Activated CD8-positive, alpha-beta T cell treated with anti-CD3 and anti-CD28 coated beads for 36 hours (primary cell): Measurements from ENCODE around the gene HMGCS1. TPM values are rescaled to one million over a fixed set of nuclear protein-coding genes. Genes with fewer than 3 reads are reported as not detected.
A peak's percentile ranks its signal among the peaks of the same experiment; 100 is the strongest.

Experiments
- ATAC-seq: fragments of 200-7000 bp; cut with Tn5 transposase; one replicate; pipeline ENCODE4 v1.10.0; 2021; ENCODE audit warnings: mild to moderate bottlenecking, moderate library complexity
- CTCF ChIA-PET: fragments of 350-600 bp; sonication (Branson Sonifier 250); formaldehyde crosslinking; loops from one replicate; lab custom pipeline; 2021; ENCODE audit warnings: antibody characterized with exemption; lab: Charles Lee
- POLR2A ChIA-PET: fragments of 350-600 bp; sonication (Branson Sonifier 250); formaldehyde crosslinking; loops from one replicate; lab custom pipeline; 2021; ENCODE audit warnings: antibody characterized with exemption; lab: Charles Lee
- DNase-seq: peaks from one replicate; pipeline ENCODE4 v3.0.0-alpha.2; 2020
- H3K27ac Mint-ChIP-seq: one replicate; pipeline ENCODE4 v1.8.0; 2021; ENCODE audit warnings: mild to moderate bottlenecking, mixed read lengths
- H3K27me3 Mint-ChIP-seq: one replicate; pipeline ENCODE4 v1.8.0; 2021; ENCODE audit warnings: mixed read lengths
- H3K36me3 Mint-ChIP-seq: one replicate; pipeline ENCODE4 v1.8.0; 2021; ENCODE audit warnings: low read depth, mixed read lengths
- H3K4me1 Mint-ChIP-seq: one replicate; pipeline ENCODE4 v1.8.0; 2021; ENCODE audit warnings: low read depth, mixed read lengths
- H3K4me3 Mint-ChIP-seq: one replicate; pipeline ENCODE4 v1.8.0; 2021; ENCODE audit warnings: mild to moderate bottlenecking, moderate library complexity, mixed read lengths
- H3K9me3 Mint-ChIP-seq: one replicate; pipeline ENCODE4 v1.8.0; 2021; ENCODE audit warnings: mixed read lengths
- intact Hi-C: fragments of 100-400 bp; cut with micrococcal nuclease; formaldehyde crosslinking; loops from one replicate; pipeline ENCODE4 v1.10.0; 2022
- total RNA-seq, 2 experiments: library from RNA; stranded (reverse); gene quantifications; one replicate each; pipeline ENCODE4 v1.2.3, GENCODE V29; 2021
- TF ChIP-seq, protein P1 (sequence below): fragments of 200-600 bp; IDR thresholded peaks from one replicate; pipeline ENCODE4 v1.8.0; 2022; ENCODE audit warnings: antibody characterized with exemption, mild to moderate bottlenecking

The HMGCS1 gene
- total RNA-seq, 2 experiments from 2014 or later = 63.6 to 65.7 TPM

DNA sequence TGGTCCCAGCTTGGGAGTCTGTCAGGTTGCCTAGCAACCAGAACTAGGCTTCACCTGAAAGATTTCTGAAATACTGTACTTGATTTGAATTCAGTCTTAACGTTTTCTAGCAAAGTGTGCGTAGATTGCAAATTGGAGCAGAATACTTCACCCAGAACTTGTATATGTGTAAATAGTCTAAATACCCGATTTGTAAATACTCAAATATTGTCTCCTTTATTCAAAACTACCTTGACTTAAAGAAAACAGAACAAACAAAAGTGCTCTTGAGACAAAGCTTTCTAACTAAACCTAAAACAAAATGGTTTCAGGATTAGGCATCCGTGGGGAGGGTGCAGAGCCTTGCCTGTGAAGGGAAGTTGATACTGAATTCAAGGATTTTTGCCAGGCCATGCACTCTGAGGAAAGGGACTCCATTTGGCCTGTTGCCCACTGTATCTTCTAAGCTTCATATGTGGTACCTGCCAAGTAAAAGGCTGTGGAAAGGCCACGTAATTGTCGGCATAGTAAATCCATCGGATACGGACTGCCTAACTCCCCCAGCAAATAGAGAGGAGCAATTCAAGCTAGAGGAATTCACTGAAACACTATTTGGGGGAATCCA is 744 bp upstream of the HMGCS1 start:
- Mint-ChIP-seq H3K27ac (peak overlapping the region; percentile 98), H3K27me3 (no peaks in the 10 kb centered on the region), H3K4me3 (peak overlapping the region; percentile 98), H3K36me3 (peaks cover 40% of the 10 kb centered on the region), H3K4me1 (peaks cover 57% of the 10 kb centered on the region), H3K9me3 (peaks cover 6% of the 10 kb centered on the region)
- TF ChIP-seq, protein P1, sequence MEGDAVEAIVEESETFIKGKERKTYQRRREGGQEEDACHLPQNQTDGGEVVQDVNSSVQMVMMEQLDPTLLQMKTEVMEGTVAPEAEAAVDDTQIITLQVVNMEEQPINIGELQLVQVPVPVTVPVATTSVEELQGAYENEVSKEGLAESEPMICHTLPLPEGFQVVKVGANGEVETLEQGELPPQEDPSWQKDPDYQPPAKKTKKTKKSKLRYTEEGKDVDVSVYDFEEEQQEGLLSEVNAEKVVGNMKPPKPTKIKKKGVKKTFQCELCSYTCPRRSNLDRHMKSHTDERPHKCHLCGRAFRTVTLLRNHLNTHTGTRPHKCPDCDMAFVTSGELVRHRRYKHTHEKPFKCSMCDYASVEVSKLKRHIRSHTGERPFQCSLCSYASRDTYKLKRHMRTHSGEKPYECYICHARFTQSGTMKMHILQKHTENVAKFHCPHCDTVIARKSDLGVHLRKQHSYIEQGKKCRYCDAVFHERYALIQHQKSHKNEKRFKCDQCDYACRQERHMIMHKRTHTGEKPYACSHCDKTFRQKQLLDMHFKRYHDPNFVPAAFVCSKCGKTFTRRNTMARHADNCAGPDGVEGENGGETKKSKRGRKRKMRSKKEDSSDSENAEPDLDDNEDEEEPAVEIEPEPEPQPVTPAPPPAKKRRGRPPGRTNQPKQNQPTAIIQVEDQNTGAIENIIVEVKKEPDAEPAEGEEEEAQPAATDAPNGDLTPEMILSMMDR = no peak
- ChIA-PET CTCF (interaction anchor here (0.7 to 3.7 kb wide), 8 partner anchors 9 to 207 kb away, joined by 3 to 36 read pairs (median 3); partner anchors contain the start of genes TMEM267 and ZNF131), POLR2A (interaction anchor here (0.7 to 3.5 kb wide), 18 partner anchors 9 to 405 kb away, joined by 3 to 23 read pairs (median 4); partner anchors contain the start of genes TMEM267 and ZNF131)
- intact Hi-C loops = loop anchor here (5.0 to 10.0 kb wide), 4 partner anchors 73 to 247 kb away; partner anchors contain the start of genes TMEM267 and ZNF131
- DNase-seq = peak; percentile 14
- ATAC-seq = no peak

DNA sequence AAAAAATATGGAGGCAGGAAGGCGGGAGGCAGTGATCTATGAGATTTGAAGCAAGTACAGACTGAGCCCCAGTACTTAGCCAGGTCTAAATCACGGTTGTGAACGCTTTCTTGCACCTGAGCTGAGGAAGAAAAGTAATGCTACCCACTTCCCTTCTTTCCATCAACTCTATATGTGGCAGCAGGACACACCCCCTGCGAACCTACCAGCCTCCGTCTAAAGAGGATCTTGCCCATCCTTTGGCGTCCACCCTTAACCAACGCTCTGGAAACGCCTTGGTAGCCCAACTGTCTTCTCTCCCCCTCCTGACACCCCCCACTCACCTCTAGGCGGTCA is 545 bp downstream of the HMGCS1 start:
- no peaks in the 10 kb centered on the region for H3K27me3 Mint-ChIP-seq
- peaks cover 43% of the 10 kb centered on the region for H3K36me3 Mint-ChIP-seq

DNA sequence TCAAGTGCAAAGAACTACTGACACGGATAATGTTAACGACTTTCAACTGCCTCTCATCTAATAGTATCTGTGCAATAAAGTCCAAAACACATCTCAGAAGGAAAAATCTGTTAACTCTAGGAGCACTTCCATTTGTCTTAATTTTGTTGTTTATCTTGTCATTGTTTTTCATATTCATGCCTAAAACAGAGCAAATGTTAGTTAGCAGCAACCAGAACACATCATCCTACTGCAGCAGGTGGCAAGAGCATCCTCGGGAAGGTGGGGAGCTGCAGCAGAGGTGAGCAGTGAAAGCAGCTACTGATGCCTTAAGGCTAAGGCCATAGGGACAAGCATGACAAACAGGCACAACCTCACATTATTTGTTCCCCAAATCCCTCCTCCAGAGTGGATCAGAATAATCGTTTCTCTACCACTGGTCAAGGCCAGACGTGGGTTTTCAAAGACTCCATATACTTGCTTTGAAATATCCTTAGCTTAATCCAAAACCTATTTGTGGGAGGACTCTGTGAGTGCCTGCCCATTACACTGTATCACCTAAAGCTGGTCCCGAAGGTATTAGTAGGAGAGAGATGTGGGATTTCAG is 1.0 kb downstream of the HMGCS1 start:
- no peak for ATAC-seq

More for the DNA sequence above, 545 bp downstream of the HMGCS1 start:
- DNase-seq (no peak), ATAC-seq (peak; percentile 1)
- CTCF ChIA-PET = interaction anchor here (0.8 to 3.7 kb wide), 11 partner anchors 13 to 272 kb away, joined by 3 to 36 read pairs (median 4); partner anchors contain the start of genes TMEM267 and ZNF131
- Mint-ChIP-seq H3K27ac (peak overlapping the region; percentile 98), H3K4me3 (peak overlapping the region; percentile 98), H3K4me1 (peaks cover 68% of the 10 kb centered on the region), H3K9me3 (peaks cover 6% of the 10 kb centered on the region)
- TF ChIP-seq, protein P1 = no peak
- intact Hi-C loops = loop anchor here (5.0 to 10.0 kb wide), 4 partner anchors 75 to 245 kb away; partner anchors contain the start of genes TMEM267 and ZNF131
- POLR2A ChIA-PET = interaction anchor here (0.7 to 3.5 kb wide), 24 partner anchors 14 to 404 kb away, joined by 3 to 23 read pairs (median 4); partner anchors contain the start of genes TMEM267 and ZNF131

DNA sequence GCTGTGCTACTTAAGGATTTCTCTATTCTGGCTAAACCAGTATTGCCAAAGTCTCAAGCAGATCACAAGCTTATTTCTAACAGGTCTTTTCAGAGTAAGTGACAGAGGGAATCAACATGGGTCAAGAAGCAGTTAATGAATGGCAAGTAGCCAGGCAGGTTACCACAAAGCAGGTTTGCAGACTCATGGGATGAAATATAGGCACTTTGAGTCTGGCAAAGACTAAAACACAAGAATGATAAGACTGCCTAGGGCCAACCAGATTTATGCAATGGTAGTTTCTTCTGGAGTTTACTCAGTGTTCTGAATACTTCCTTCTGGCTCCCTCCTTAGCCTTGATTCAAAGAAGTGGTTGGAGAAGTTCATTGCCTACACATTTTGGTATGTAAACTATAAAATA is 3.6 kb downstream of the HMGCS1 start:
- ChIA-PET CTCF (interaction anchor here (1.2 kb wide), 1 partner anchor 204 kb away, joined by 4 read pairs; no protein-coding TSS in a partner anchor), POLR2A (interaction anchor here (1.3 kb wide), 1 partner anchor 189 kb away, joined by 4 read pairs; the partner anchor contains the start of gene ZNF131)
- Mint-ChIP-seq H3K4me1 (peaks cover 67% of the 10 kb centered on the region), H3K27me3 (no peaks in the 10 kb centered on the region), H3K36me3 (peaks cover 52% of the 10 kb centered on the region), H3K9me3 (peaks cover 2% of the 10 kb centered on the region), H3K27ac (peak overlapping the region; percentile 24), H3K4me3 (peak overlapping the region; percentile 25)
- ATAC-seq (no peak), DNase-seq (no peak)
- intact Hi-C loops = loop anchor here (5.0 to 10.0 kb wide), 5 partner anchors 78 to 242 kb away; partner anchors contain the start of genes NIM1K, TMEM267 and ZNF131
- TF ChIP-seq, protein P1 = no peak

More for the DNA sequence above, 1.0 kb downstream of the HMGCS1 start:
- ChIA-PET POLR2A (interaction anchor here (0.7 to 3.5 kb wide), 16 partner anchors 17 to 305 kb away, joined by 3 to 23 read pairs (median 4); partner anchors contain the start of genes TMEM267 and ZNF131), CTCF (interaction anchor here (0.8 to 3.7 kb wide), 12 partner anchors 13 to 271 kb away, joined by 3 to 36 read pairs (median 4); partner anchors contain the start of genes TMEM267 and ZNF131)
- H3K4me3 Mint-ChIP-seq = peak overlapping the region; percentile 98
- H3K27ac Mint-ChIP-seq = peak overlapping the region; percentile 98
- intact Hi-C loops = loop anchor here (5.0 to 10.0 kb wide), 4 partner anchors 75 to 245 kb away; partner anchors contain the start of genes TMEM267 and ZNF131
- peaks cover 70% of the 10 kb centered on the region for H3K4me1 Mint-ChIP-seq
- H3K27me3 Mint-ChIP-seq = no peaks in the 10 kb centered on the region
- TF ChIP-seq, protein P1 = no peak
- H3K36me3 Mint-ChIP-seq = peaks cover 44% of the 10 kb centered on the region
- peaks cover 6% of the 10 kb centered on the region for H3K9me3 Mint-ChIP-seq
- DNase-seq = no peak
